ENCODE data around the gene BMI1.

Gene BMI1

GRCh38 chr10:22320591-22321155, at the start of gene BMI1:
BMI1 (plus strand) TSS chr10:22321099; CDS start chr10:22326450, 5,351 bp downstream.
- TF ChIP-seq CTCF (IDR thresholded peaks at IDR 0.05; ENCODE audit: insufficient read depth, low read depth, low read length, missing control alignments), result no peak
- H3K4me3 ChIP-seq (ENCODE audit: low read depth, low read length), result peak within 1 kb of the TSS; percentile 84

GRCh38 chr10:22271786-22272185, 49.1 kb upstream of the BMI1 start:
- no peak overlapping the region for H3K4me3 ChIP-seq (ENCODE audit: low read depth, low read length)
- no peak for DNase-seq (ENCODE audit: low read depth)
- TF ChIP-seq CTCF (IDR thresholded peaks at IDR 0.05; ENCODE audit: insufficient read depth, low read depth, low read length, missing control alignments), result no peak

More at GRCh38 chr10:22320591-22321155, at the start of gene BMI1:
- peak; percentile 82 for DNase-seq (ENCODE audit: low read depth)

GRCh38 chr10:22278441-22278782, 42.5 kb upstream of the BMI1 start:
- no peak for TF ChIP-seq CTCF (IDR thresholded peaks at IDR 0.05; ENCODE audit: insufficient read depth, low read depth, low read length, missing control alignments)
- no peak overlapping the region for H3K4me3 ChIP-seq (ENCODE audit: low read depth, low read length)
- no peak for DNase-seq (ENCODE audit: low read depth)

- TF ChIP-seq CTCF (IDR thresholded peaks at IDR 0.05; ENCODE audit: insufficient read depth, low read depth, low read length, missing control alignments), result no peak
- DNase-seq (ENCODE audit: low read depth), result no peak
- no peak overlapping the region for H3K4me3 ChIP-seq (ENCODE audit: low read depth, low read length)
Measured at GRCh38 chr10:22280078-22280477, 40.8 kb upstream of the BMI1 start.

GRCh38 chr10:22285130-22285529, 35.8 kb upstream of the BMI1 start:
- no peak overlapping the region for H3K4me3 ChIP-seq (ENCODE audit: low read depth, low read length)
- no peak for TF ChIP-seq CTCF (IDR thresholded peaks at IDR 0.05; ENCODE audit: insufficient read depth, low read depth, low read length, missing control alignments)
- DNase-seq (ENCODE audit: low read depth), result no peak

GRCh38 chr10:22293747-22294404, 27.0 kb upstream of the BMI1 start:
- no peak for TF ChIP-seq CTCF (IDR thresholded peaks at IDR 0.05; ENCODE audit: insufficient read depth, low read depth, low read length, missing control alignments)
- H3K4me3 ChIP-seq (ENCODE audit: low read depth, low read length), result no peak overlapping the region
- DNase-seq (ENCODE audit: low read depth), result no peak

- DNase-seq (ENCODE audit: low read depth), result no peak
- TF ChIP-seq CTCF (IDR thresholded peaks at IDR 0.05; ENCODE audit: insufficient read depth, low read depth, low read length, missing control alignments), result no peak
- H3K4me3 ChIP-seq (ENCODE audit: low read depth, low read length), result no peak overlapping the region
Measured at GRCh38 chr10:22294694-22295093, 26.2 kb upstream of the BMI1 start.
